GM18526 (cell line): ENCODE data around the gene GJA9.

Experiments used
- POLR2A ChIP-seq: IDR thresholded peaks from 3 replicates; pipeline ENCODE4 v1.6.1; 2011; ENCODE audit not compliant: insufficient read length; ENCODE audit errors: extremely low read depth

GJA9 gene

DNA sequence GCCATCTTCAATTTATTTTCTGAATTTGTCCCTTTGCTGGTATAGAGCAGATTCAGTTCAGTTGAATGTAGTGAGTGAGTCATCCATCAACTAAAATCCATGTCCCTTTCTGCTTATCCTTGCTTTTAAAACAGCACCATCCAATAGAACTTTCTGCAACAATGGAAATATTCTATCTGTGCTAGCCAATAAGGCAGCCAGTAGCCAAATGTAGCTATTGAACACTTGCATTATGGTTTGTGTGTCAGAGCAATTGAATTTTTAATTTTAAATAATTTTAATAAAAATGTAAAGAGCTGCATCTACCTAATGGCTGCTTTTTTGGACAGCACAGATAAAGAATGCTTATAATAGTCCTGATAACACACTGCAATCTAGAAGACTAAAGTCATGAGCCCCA is at the start of gene GJA9:
TSS of gene GJA9 (minus strand) at position 101 of the 400 bp plus-strand sequence. CDS start 5,489 bp downstream, outside the sequence.
- no peak for TF ChIP-seq POLR2A

DNA sequence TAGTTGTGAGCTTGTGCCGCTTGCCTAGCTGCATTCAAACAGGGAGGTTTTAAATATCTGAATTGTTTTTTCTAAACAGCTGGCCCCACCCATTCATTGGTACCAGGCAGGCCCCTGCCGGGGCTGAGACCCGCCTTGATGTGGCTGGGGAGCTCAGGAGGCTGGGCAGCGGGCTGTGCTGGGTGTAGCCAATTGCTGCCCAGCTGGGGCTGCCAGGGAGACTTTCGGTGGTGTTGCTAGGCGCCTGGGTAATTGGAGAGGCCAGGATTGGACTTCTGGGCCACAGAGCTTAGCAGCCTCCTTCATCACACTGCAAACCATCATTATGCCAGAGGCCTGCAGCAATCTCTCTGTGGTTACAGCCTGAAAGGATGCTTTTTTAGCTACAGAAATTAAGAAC is 48.1 kb upstream of the GJA9 start:
- TF ChIP-seq POLR2A, result no peak

GRCh38 chr1:38929054-38929453 is 47.7 kb upstream of the GJA9 start:
- TF ChIP-seq POLR2A, result no peak

- no peak for TF ChIP-seq POLR2A
Measured at GRCh38 chr1:38926091-38926490, 44.7 kb upstream of the GJA9 start.

DNA sequence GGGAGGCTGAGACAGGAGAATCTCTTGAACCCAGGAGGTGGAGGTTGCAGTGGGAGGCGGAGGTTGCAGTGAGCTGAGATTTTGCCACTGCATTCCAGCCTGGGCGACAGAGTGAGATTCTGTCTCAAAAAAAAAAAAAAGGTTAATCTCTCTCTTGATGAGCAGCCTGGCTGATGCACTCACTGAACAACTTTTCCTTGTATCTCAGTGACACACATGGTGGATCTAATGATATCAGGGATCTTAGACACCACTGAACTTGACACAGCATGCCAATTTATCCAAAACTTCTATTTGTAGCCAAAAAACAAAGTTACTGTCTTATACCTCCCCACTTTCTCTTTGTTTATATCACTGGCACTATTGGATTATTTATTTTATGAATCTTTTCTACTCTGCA is 44.0 kb upstream of the GJA9 start:
- TF ChIP-seq POLR2A, result no peak

DNA sequence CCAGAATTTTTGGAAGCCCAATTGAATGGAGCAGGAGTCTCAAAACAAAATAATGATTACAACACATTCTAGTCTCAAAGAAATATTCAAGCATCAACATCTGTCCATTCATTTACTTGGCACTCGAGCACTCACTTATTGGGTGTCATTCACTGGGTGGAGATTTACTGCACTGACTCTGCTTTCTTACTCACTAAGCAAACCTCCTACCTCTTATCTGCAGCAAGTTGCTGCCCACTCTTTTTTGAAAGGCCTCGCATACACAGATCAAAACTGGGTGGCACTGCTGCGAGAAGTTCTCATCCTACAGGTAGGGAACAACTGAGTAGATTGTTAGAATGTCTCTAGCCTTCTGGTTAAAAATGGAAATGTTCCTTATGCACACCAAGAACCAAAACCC is 42.2 kb upstream of the GJA9 start:
- TF ChIP-seq POLR2A, result no peak

DNA sequence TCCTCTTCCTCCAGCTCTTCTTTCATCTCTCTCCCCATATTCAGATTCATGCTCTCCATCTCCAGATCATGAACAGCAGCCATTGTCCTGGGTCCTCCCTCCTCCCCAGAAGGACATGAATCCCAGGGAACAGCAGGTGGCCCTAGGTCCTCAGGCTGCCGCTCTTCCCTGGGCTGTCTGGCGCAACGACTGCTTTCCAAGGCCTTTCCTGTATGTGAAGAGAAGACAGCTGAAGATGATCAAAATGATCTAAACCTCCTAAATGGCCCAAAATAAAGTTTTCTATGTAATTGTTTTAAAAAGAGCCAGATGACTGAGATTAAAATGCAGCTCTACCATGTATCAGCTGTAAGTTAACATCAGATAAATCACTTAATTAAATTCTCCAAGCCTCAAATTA is 37.7 kb upstream of the GJA9 start:
- TF ChIP-seq POLR2A, result no peak

- no peak for TF ChIP-seq POLR2A
Measured at GRCh38 chr1:38918568-38918967, 37.2 kb upstream of the GJA9 start.

GRCh38 chr1:38917772-38918171 is 36.4 kb upstream of the GJA9 start:
- TF ChIP-seq POLR2A, result no peak

- no peak for TF ChIP-seq POLR2A
Measured at GRCh38 chr1:38917337-38917736, 36.0 kb upstream of the GJA9 start.

- TF ChIP-seq POLR2A, result no peak
Measured at GRCh38 chr1:38915352-38915948, 34.1 kb upstream of the GJA9 start.

- TF ChIP-seq POLR2A, result no peak
Measured at GRCh38 chr1:38908821-38909220, 27.4 kb upstream of the GJA9 start.

- no peak for TF ChIP-seq POLR2A
Measured at GRCh38 chr1:38905985-38906384, 24.6 kb upstream of the GJA9 start.

DNA sequence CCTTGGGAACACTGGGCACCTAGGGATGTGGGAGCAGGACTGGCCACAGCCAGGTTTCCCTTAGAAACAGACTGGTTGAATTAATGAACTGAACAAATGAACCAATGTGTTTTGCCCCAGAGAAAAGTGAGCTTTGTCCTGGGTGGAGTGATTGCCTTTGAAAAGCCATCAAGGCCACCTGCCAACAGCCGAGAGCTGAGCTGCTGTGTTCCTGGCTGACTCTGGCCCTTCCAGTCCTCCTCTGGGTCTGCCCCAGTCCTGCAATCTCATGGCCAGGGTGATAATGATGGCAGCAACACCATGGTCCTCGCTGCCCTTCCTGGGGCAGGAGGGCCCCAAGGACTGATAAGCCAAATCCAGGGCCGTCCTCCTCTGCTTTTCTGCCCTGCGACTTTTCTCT is 18.2 kb upstream of the GJA9 start:
- TF ChIP-seq POLR2A, result no peak

GRCh38 chr1:38898653-38899230 is 17.4 kb upstream of the GJA9 start:
- no peak for TF ChIP-seq POLR2A

DNA sequence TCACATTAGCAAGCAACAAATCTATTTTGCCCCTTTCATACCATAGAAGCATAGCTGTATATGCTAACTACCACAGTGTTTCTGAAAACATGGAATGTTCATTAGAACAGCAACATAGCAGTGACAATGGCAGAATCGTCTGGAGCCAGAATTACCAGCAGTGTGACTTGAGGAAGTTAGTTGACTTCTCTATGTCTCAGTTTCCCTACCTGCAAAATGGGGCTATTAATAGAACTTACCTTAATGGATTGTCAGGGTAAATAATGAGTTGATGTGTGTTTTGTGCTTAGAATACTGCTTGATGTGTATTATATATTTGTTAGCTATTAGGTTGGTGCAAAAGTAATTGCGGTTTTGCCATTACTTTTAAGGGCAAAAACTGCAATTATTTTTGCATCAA is 14.8 kb upstream of the GJA9 start:
- TF ChIP-seq POLR2A, result no peak

GRCh38 chr1:38892976-38893375 is 11.6 kb upstream of the GJA9 start:
- TF ChIP-seq POLR2A, result no peak
